ENCODE results near the gene POLR1F.
"Not testable (repeated sequence)": the region's sequence is repeated elsewhere in the genome, so short reads cannot be mapped to it uniquely, and the experiment has no call there.

Gene POLR1F, protein sequence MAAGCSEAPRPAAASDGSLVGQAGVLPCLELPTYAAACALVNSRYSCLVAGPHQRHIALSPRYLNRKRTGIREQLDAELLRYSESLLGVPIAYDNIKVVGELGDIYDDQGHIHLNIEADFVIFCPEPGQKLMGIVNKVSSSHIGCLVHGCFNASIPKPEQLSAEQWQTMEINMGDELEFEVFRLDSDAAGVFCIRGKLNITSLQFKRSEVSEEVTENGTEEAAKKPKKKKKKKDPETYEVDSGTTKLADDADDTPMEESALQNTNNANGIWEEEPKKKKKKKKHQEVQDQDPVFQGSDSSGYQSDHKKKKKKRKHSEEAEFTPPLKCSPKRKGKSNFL

GRCh38 chr7:19708397-19709248 is at the start of gene POLR1F:
Gene POLR1F (minus strand): TSS chr7:19709037. CDS start chr7:19709016, 21 bp downstream.
- DNase-seq: peak; percentile 94

GRCh38 chr7:19754521-19755116 is 45.8 kb upstream of the POLR1F start:
- DNase-seq: peak; percentile 45

DNA sequence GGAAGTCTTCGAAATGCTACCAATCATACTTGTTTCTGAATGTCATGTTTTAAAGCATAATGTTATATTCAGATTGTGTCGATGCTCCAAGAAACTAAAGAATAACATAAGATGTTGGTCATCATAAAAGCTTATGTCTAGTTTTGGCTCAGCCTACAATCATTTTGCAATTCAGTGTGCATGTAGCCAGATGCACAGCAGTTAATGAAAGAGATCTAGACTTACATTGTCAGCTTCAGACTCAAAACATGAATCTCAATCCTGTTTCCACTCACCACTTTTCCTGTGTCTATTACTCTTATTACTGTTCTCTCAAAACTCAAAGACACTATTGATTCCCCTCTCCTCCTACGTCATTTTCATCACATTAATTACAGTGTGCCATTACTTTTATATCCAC is 43.2 kb upstream of the POLR1F start:
- no peak for DNase-seq

DNA sequence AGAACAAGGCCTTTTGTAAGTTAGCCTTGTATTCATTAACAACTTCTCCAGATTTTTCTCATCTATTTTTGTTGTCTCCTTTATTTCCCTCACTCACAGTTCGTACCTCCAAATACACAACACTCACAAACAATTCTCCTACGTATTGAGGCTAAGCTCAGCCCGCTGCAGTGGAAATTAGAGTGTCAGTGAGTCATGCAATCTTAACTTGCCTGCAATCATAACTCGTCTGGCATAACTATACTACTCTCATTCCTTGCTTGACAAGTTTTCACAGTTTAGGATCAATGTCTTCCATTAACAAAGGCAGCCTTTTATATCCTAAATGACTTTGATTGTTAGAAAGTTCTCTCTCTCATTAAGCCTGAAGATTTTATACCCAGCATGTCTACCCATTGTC is 40.8 kb upstream of the POLR1F start:
- DNase-seq: peak; percentile 6

DNA sequence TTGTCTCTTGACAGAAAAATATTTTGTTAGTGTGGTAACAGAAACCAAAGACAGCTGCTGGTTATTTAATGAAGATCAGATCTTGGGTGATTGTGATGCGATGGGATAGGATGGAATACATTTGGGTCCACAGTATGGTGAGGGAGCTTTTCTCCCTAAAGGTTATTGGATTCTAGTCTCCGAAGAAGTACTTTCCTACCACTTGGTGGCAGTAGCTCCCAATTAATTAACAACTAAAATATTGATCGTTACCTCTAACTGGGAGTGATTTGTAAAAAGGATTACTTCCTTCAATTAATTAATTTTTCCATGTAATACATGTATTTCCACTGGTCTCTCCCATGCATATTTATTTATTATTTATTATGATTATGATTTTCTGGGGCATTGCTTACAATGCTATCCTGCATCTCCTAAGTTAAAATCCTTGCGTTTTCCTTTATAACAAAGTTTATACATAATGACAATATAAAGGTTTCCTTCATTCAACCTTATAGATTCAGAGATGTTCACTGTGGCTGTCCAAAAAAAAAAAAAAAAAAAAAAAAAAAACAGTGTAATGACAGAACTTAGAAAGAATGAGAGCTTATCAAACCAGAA is 39.0 kb upstream of the POLR1F start:
- peak; percentile 44 for DNase-seq

DNA sequence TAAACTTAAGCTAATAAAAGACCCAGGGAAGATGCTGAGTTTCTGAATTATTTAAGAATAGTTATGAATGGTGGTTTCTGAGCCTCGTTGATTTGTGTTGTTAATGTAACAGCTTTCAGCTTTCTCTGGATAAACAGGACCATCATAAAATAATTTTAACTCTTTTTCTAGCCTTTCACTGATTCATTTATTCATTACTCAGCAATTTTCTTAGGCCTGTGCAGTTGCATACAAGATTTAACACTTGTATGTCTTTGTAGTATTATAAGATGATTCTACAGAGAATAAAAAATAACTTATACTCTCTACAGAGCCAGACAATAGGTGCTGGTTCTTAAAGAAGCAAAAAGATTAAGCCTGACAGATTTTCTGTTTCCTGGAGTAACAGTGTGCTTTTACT is 35.2 kb upstream of the POLR1F start:
- no peak for DNase-seq

- DNase-seq: no peak
Measured at GRCh38 chr7:19728716-19729115, 19.9 kb upstream of the POLR1F start.

DNA sequence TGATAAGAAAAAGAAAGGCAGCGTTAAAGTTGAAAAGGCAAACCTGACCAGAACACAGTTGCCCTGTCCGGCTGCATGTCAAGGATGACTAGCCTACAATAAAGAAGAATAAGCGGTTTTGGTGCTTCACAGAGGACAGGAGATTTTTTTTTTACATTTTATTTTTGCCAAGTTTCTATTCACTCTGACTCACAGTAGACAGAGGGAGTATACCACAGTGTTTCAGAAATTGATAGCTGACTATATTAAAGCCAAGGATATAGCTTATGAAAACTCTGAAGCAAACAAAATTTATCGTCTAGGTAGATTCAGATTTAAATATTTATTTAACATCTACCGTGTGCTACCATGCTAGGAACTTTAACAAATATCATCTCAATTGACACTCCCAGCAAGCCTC is 16.9 kb upstream of the POLR1F start:
- DNase-seq: no peak

DNA sequence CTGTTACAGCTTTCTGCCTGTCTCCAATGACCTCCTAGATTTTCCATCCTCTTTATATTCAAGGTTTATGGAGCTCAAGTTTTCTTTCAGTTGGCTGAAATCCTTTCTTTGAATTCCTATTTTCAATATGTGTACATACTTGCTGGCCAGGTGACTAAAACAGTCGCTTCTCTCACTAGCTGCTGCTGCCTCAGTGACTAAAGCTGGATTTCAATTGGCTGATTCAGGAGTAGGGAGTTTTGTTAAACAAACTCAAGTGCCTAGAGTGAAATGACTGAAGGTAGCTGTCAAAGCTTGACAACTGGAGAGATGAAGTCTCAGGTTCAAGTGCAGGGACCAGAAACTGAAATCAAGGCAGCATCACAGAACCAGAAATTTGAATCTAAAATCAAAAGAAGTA is 6.7 kb upstream of the POLR1F start:
- no peak for DNase-seq

DNA sequence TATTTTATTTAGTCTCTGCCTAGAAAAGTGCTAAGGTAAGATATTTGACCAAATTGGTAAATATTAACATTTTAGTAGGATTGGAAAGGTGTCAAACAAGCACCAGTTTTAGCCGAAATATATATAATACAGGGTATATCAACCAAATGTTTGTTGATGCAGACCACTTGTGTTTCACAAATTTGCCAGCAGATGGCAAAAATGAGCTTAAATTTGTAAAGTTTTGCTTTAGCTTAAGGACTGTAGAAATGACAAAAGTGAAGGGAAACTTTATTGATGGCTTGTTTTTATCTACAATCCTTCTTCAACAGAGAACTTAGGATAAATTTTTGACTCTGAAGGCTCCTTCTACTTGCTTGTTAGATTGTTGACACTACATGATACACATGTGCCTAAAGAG is 4.8 kb upstream of the POLR1F start:
- DNase-seq: peak; percentile 48

DNA sequence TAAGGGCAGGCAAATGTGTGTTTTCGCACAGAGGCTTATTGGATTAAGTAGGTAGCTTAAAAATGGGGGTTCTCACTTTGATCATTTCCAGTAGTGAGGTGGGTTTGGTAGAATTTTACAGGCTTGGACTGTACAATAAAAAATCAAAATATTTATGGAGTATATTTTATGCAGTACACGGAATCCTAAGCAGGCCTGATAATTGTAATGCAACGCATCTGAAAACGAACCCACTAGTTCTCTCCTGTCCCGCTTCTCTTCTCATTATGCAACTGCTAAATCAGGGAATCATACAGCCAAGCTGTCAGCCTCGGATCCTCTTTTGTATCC is 377 bp upstream of the POLR1F start:
- no peak for DNase-seq

- no peak for DNase-seq
Measured at GRCh38 chr7:19707240-19707639, 1.6 kb downstream of the POLR1F start.

DNA sequence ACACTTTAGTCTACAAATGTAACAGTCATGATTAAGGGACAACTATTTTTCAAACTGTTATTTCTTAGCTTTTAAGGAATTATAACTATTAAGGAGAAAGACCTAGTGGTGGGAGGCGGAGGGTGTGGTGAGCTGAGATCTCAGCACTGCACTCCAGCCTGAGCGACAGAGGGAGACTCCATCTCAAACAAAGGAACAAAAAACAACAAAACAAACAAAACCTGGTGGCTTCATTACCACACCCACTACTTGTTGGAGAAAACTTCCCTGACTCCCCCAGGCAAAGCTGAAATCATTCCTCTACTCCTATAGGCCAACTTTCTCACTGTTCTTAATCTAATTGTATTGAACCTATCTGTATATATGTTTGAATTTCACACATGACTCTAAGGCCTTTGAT is 3.2 kb downstream of the POLR1F start:
- DNase-seq: no peak

- no peak for DNase-seq
Measured at GRCh38 chr7:19701471-19701870, 7.4 kb downstream of the POLR1F start.

- DNase-seq: no peak
Measured at GRCh38 chr7:19700936-19701335, 7.9 kb downstream of the POLR1F start.

DNA sequence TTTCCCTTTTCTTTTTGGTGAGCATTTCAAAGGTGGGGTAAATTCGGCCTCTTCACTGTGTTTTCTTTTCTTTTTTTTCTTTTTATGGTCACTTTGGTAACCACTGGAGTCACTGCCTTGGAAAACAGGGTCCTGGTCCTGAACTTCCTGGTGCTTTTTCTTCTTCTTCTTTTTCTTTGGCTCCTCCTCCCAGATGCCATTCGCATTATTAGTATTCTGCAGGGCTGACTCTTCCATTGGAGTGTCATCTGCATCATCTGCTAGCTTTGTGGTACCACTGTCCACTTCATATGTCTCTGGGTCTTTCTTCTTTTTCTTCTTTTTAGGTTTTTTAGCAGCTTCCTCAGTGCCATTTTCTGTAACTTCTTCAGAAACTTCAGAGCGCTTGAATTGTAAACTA is 10.5 kb downstream of the POLR1F start:
- DNase-seq: no peak

DNA sequence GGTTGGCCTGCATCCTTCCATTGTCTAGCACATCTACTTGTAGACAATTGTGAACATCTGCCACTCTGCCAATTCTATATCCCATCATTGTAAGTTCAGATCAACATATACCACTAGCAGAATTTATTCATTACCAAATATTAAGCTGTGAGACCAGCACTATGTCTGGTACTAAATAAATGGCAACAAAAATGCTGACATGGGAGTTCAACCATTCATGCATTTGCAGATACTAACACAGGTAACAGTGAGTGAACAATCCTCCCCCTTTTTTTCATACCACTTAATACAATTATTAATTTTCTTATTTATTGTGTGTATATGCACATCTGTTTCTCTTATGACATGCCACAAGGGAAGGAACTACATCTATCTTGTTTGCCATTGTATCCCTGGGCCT is 11.9 kb downstream of the POLR1F start:
- no peak for DNase-seq

DNA sequence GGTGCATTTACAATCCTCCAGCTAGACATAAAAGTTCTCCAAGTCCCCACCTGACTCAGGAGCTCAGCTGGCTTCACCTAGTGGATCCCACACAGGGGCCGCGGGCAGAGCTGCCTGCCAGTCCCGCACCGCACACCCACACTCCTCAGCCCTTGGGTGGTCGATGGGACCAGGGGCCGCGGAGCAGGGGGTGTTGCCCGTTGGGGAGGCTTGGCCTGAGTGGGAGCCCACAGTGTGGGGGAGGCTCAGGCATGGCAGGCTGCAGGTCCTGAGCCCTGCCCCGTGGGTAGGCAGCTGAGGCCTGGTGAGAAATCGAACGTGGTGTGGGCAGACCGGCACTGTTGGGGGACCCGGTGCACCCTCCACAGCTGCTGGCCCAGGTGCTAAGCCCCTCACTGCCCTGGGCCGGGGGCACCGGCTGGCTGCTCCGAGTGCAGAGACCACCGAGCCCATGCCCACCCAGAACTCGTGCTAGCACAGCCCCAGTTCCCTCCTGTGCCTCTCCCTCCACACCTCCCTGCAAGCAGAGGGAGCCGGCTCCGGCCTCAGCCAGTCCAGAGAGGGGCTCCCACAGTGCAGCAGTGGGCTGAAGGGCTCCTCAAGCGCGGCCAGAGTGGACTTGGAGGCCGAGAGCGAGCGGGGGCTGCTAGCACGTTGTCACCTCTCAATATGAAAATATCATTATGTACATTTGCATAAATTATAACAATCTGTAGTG is 16.6 kb downstream of the POLR1F start:
- no peak for DNase-seq

GRCh38 chr7:19690736-19691135 is 18.1 kb downstream of the POLR1F start:
- no peak for DNase-seq

DNA sequence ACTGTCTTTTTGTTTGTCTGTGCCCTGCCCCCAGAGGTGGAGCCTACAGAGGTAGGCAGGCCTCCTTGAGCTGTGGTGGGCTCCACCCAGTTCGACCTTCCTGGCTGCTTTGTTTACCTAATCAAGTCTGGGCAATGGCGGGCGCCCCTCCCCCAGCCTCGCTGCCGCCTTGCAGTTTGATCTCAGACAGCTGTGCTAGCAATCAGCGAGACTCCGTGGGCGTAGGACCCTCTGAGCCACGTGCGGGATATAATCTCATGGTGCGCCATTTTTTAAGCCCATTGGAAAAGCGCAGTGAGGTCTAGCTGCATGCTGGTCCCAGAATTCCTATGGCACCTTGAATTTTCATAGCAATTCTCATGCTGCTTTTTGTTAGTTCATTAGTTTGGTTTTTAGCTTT is 19.7 kb downstream of the POLR1F start:
- not testable (repeated sequence) for DNase-seq

GRCh38 chr7:19681596-19681995 is 27.2 kb downstream of the POLR1F start:
- DNase-seq: no peak

DNA sequence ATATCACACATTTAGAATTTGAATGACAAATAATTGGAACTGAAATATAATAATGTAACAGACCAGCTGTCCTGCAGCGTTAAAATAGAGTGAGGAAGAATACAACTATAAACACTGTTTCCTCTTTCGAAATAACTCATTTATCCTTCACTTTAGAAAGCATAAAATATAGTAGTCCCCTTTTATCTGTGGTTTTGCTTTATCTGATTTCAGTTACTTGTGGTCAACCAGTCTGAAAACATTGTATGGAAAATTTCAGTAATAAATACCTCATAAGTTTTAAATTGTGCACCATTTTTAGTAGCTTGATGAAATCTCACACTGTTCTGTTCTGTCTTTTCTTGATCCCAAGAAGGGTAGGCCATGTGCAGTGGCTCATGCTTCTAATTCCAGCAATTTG is 31.7 kb downstream of the POLR1F start:
- peak; percentile 73 for DNase-seq

GRCh38 chr7:19675816-19676215 is 33.0 kb downstream of the POLR1F start:
- no peak for DNase-seq
